MM.1S (cell line): ENCODE results near the gene HLA-DPA1.

Source experiments
- CTCF ChIP-seq: fragments of 300-600 bp; sonication (generic); IDR thresholded peaks from 2 replicates; pipeline ENCODE4 v1.5.1; 2016; ENCODE audit warnings: antibody characterized with exemption, low read length, mixed read lengths
- EZH2 ChIP-seq: fragments of 300-600 bp; sonication (generic); optimal IDR thresholded peaks from 2 replicates; pipeline ENCODE3; 2017; ENCODE audit warnings: low read depth, mild to moderate bottlenecking, antibody characterized with exemption, low read length, mixed read lengths
- EZH2phosphoT487 ChIP-seq: fragments of 300-600 bp; sonication (generic); IDR thresholded peaks from 2 replicates; pipeline ENCODE4 v1.6.1; 2018; ENCODE audit warnings: antibody characterized with exemption, low read length

DNA sequence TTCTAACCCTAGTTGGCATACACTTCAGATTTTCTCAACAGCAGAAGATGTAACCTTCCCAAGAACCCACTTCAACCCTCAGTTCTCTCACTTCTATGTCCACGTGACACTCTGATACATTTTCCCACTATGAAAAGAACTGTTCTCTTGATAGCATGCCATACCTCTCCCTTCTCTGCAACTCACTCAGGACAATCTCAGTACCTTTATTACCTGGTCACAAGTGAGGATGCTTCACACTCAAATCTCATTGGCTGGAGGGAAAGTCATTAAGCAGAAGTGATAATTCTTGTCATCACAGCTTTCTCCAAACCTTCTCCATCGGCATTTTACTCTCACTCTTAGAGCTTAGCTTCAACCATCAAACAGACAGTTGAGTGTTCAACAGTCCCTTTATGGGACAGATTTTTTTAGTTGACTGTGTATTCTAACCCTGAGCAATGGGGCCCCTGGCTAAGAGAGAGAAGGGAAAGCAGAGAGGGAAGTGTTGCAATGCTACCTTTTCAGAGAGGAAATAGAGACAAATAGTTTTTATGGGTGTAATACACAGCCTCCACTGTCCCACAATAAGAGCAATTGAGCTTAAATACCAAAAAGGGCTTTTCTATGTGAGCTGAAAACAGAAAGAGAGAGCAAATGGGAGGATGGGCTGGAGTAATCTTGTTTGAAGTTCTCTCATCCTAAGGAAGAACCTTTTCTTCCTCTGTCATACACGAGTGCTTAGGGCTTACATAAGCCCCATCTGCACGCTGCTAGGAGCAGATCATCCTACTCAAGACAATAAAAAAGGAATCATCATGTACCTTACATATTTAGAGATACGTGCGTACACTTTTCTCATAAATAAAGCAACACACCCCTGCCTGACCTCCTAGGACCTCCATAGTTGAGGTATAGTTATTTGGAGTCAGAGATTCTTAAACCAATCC, 16.0 kb downstream of the HLA-DPA1 start:
- no peak for TF ChIP-seq EZH2
- no peak for TF ChIP-seq CTCF
- TF ChIP-seq EZH2phosphoT487, result no peak
